SK-MEL-5 (cell line): ENCODE data around the gene ABCC9. TPM values are rescaled to one million over a fixed set of nuclear protein-coding genes. Genes with fewer than 3 reads are reported as not detected.
A peak's percentile ranks its signal among the peaks of the same experiment; 100 is the strongest.

ENCODE experiments used
- DNase-seq: peaks from one replicate; pipeline ENCODE4 v3.0.0-alpha.2; 2016; ENCODE audit warnings: low read depth, low spot score
- in situ Hi-C: cut with HindIII; loops from 2 replicates; pipeline ENCODE4 v1.10.0; 2016; ENCODE audit warnings: low sequenced_read_pairs, high pct_unique_total_duplicates, low pct_unique_long_range_greater_than_20kb
- polyA plus RNA-seq, 2 experiments: library from polyadenylated mRNA; depleted of rRNA; stranded (reverse); fragments of >200 nt; gene quantifications; 2 replicates each; pipeline ENCODE4 v1.2.3, GENCODE V29; 2015
- total RNA-seq: library from RNA; depleted of rRNA; stranded (reverse); fragments of >200 nt; shearing (Covaris generic); gene quantifications from 2 replicates; pipeline ENCODE4 v1.2.3, GENCODE V29; 2014; rRNA removed

ABCC9 gene
- total RNA-seq: not detected in 2 replicates
- not detected in 2 replicates for polyA plus RNA-seq (2015; cell fraction: cytosol; rRNA removed)
- polyA plus RNA-seq (2015; cell fraction: nucleus; rRNA removed): not detected in 2 replicates

- no peak for DNase-seq
- in situ Hi-C loops: no loop called here
These were observed at the start of gene ABCC9 for GRCh38 chr12:21940549-21941505. ABCC9 (minus strand) TSS chr12:21941426; CDS start chr12:21936674, 4,752 bp downstream.

GRCh38 chr12:21989819-21990412 is 48.7 kb upstream of the ABCC9 start:
- in situ Hi-C loops: no loop called here
- peak; percentile 53 for DNase-seq

DNA sequence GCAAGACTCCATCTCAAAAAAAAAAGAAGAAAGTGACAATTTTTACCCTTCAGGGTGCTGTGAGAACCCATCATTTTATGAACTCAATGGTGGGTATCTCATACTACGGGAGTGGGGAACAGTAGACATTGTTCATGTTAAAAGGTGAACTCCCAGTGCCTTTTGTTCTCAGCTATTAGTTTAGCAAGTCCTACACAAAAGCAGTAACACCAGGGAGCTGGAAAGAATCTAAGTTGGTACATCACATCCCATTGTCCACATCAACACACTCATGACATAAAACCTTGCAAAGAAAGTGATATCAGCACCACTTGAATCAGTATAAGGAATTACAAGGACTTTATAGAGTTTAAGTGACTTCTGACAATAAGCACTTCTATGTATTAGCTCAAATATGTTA is 47.4 kb upstream of the ABCC9 start:
- no peak for DNase-seq
- in situ Hi-C loops: no loop called here

DNA sequence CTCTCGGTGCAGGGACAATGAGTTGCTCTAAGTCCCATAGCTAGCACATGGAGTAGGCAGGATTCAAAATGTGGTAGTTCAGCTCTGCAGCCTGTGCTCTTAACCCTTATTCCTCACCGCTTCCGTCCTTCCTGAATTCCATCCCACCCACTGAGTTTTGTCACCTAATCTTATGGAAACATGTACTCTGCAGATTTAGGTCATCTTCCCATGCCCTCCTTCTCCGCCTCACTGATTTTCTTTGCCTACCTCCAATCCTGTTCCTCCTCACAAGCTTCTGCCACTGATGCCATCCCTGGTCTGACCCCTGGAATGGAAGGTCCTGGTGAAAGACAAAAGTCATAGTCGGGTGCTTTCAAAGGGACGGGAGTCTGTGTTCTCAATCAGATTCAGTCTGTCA is 46.5 kb upstream of the ABCC9 start:
- DNase-seq: no peak
- in situ Hi-C loops: no loop called here

DNA sequence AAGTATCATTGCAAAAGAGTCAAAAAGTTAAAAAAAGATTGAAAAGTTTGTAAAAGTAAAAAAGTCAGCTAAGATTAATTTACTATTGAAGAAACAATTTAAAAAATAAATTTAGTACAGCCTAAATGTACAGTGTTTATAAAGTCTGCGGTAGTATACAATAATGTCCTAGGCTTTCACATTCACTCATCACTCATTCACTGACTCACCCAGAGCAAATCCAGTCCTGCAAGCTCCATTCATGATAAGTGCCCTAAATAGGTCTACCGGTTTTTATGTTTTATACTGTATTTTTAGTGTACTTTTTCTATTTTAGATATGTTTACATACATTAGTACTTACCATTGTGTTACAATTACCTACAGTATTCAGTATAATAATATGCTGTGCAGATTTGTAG is 43.9 kb upstream of the ABCC9 start:
- DNase-seq: no peak
- in situ Hi-C loops: no loop called here

DNA sequence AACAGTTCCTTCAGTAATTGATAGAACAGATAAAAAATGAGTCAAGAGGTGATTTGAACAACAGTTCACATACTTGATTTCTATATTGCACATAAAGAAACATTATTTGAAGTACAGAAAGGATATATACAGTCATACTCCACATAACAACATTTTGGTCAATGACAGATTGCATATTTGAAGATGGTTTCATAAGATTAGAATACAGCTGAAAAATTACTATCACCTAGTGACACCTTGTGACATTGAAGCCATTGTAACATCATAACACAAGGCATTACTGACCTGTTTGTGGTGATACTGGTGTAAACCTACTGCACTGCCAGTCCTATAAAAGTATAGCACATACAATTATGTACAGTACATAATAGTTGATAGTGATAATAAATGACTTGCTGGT is 43.1 kb upstream of the ABCC9 start:
- DNase-seq: no peak
- in situ Hi-C loops: no loop called here

DNA sequence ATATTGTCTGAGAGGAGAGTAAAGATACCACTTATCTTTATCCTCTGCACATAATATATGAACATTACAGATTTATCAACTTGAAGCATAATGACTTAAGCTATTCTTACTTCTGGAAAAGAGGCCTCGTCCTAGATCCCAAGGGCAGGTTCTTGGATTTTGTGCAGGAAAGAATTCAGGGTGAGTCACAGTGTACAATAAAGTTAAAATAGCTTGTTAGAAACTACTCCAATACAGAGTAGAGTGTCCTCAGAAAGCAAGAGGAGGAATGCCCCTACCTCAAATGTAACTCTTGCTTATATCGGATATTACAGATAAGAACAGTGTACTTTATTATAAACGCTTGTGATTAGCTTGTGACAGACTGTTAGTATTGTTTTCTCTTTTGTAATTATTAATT is 41.9 kb upstream of the ABCC9 start:
- in situ Hi-C loops: no loop called here
- DNase-seq: no peak

GRCh38 chr12:21980544-21980943 is 39.3 kb upstream of the ABCC9 start:
- in situ Hi-C loops: no loop called here

DNA sequence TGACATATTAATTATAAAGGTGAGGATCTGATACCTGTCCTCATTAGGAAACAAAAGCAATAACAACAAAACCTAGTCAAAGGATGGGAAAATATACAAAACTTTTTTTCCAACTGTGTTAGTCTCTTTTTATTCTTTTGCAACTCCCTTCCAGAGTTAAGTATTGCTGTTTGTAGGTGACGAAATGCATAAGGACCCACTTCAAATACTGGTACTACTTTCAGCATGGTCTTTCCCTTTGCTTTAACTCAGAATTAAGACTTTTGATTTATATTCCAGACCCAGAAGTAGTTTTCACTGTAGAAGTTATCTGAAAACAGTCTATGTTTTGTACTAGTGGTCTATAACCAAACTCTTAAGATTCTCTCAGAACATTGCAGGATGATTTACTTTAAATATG is 34.1 kb upstream of the ABCC9 start:
- no peak for DNase-seq
- in situ Hi-C loops: no loop called here

More at GRCh38 chr12:21980544-21980943, 39.3 kb upstream of the ABCC9 start:
- DNase-seq: no peak

DNA sequence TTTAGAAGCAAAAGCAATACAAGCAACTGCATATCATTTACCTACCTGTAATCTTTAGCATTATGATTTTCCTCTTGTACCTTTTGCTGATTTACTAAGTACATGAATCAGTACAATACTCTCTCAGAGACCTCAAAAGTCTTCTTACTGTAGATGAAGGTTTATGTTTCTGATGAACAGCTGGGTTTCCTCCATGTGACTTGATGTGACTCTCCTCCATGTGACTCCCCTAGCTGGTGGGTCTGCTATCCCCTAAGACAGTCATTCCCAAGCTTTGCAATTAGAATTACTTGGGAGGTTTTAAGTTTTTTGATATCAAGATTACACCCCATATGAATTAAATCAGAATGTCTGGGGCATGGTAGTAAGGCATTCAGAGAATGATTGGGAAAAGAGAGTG is 32.0 kb upstream of the ABCC9 start:
- in situ Hi-C loops: no loop called here
- no peak for DNase-seq

GRCh38 chr12:21972055-21972454 is 30.8 kb upstream of the ABCC9 start:
- in situ Hi-C loops: no loop called here
- no peak for DNase-seq

- DNase-seq: no peak
- in situ Hi-C loops: no loop called here
These were observed 30.1 kb upstream of the ABCC9 start for GRCh38 chr12:21971344-21971743.

DNA sequence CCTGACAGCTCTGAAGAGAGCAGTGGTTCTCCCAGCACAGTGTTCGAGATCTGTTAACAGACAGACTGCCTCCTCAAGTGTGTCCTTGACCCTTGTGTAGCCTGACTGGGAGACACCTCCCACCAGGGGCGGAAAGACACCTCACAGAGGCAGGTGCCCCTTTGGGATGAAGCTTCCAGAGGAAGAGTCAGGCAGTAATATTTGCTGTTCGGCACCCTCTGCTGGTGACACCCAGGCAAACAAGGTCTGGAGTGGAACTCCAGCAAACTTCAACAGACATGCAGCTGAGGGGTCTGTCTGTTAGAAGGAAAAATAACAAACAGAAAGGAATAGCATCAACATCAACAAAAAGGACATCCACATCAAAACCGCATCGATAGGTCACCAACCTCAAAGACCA is 21.6 kb upstream of the ABCC9 start:
- no peak for DNase-seq
- in situ Hi-C loops: no loop called here

DNA sequence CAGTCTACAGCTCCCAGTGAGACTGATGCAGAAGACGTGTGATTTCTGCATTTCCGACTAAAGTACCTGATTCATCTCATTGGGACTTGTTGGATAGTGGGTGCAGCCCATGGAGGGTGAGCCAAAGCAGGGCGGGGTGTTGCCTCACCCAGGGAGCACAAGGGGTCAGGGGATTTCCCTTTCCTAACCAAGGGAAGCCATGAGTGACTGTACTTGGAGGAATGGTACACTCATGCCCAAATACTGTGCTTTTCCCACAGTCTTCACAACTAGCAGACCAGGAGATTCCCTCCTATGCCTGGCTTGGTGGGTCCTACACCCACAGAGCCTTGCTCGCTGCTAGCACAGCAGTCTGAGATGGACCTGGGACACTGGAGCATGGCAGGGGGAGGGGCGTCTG is 21.0 kb upstream of the ABCC9 start:
- in situ Hi-C loops: no loop called here
- DNase-seq: no peak

DNA sequence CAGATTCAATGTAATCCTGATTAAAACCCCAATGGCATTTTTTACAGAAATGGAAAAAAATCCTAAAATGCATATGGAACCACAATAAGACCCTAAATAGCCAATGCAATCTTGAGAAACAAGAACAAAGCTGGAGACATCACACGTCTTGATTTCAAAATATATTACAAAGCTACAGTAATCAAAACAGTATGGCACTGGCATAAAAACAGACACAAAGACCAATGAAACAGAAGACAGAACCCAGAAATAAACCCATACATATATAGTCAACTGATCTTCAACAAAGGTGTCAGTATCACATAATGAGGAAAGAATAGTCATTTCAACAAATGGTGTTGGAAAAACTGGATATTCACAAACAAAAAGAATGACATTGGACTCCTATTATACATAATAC is 9.4 kb upstream of the ABCC9 start:
- in situ Hi-C loops: no loop called here
- no peak for DNase-seq

DNA sequence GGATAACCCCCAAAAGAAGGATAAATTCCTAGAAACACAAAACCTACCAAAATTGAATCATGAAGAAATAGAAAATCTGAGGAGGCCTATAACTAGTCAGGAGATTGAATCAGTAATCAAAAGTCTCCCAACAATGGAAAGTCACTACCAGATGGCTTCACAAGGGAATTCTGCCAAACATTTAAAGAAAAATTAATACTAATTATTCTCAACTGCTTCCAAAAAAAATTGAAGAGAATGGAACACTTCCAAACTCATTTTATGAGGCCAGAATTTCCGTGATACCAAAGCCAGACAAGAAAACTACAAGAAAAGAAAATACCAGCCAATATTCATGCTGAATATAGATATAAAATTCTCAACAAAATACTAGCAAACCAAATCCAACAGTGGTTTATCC is 7.8 kb upstream of the ABCC9 start:
- in situ Hi-C loops: no loop called here
- no peak for DNase-seq

DNA sequence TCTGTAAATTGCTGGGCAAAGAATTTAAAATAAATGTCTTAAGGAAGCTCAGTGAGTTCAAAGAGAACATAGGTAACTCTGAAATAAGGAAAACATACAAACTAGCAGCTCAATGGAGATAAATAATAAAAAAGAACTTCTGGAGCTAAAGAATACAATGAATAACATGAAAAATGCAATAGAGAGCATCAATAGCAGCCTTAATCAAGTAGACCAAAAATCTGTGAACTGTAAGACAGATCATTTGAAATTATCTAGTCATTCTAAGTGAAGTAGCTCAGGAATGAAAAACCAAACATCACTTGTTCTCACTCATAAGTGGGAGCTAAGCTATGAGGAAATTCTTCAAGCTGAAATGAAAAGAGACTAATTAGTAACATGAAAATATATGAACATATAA is 5.8 kb upstream of the ABCC9 start:
- in situ Hi-C loops: no loop called here

DNA sequence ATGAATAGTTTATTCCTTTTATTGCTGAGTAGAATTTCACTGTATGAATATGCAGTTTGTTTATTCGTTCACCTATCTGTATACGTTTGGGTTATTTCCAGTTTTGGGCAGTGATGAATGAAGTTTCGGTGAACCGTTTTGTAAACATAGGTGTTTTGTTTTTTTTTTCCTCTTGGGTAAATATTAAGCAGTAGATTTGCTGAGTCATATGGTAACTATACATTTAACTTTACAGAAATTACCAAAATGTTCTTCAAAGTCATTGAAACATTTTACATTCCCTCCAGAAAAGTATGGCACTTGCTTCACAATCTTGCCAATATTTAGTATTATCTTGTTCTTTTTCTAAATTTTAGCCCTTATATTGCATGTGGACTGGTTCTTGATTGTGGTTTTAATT is 3.8 kb upstream of the ABCC9 start:
- in situ Hi-C loops: no loop called here
- no peak for DNase-seq

More for the DNA sequence above, 5.8 kb upstream of the ABCC9 start:
- no peak for DNase-seq

DNA sequence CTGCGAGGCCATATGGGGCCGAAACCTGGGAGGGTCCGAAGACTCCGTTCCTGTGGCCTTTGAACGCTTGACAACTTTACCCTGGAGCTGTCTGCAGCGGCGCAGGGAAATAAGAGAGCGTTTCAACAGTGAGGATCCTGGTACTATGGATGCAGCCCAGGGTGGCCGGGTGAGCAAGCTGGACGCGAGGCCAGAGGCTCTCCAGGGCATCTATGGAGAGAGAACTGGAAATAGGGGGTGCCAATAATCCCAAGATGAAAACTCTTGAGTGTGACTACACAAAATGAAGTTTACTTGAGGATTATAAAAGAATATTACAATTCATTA is 1.1 kb upstream of the ABCC9 start:
- in situ Hi-C loops: no loop called here

More for the DNA sequence above, 1.1 kb upstream of the ABCC9 start:
- no peak for DNase-seq
